ENCODE data around the gene OR1M1.

Gene OR1M1

GRCh38 chr19:9060564-9061340 is 26.1 kb upstream of the OR1M1 start:
- Histone ChIP-seq H3K27me3 (ENCODE audit: insufficient read depth, poor library complexity, severe bottlenecking) (no peaks in the 10 kb centered on the region), H3K27ac (replicated peaks) (no peak overlapping the region), H3K4me3 (replicated peaks; ENCODE audit: insufficient read depth, low read length) (no peak overlapping the region)
- TF ChIP-seq REST (IDR thresholded peaks at IDR 0.05; ENCODE audit: insufficient replicate concordance, low read depth) (no peak), POLR2AphosphoS5 (IDR thresholded peaks at IDR 0.05; ENCODE audit: low read depth) (no peak), GABPA (IDR thresholded peaks at IDR 0.05; ENCODE audit: low read depth) (no peak), SPI1 (IDR thresholded peaks at IDR 0.05; ENCODE audit: borderline replicate concordance, low read depth) (no peak)
- TF ChIP-seq, protein P1, sequence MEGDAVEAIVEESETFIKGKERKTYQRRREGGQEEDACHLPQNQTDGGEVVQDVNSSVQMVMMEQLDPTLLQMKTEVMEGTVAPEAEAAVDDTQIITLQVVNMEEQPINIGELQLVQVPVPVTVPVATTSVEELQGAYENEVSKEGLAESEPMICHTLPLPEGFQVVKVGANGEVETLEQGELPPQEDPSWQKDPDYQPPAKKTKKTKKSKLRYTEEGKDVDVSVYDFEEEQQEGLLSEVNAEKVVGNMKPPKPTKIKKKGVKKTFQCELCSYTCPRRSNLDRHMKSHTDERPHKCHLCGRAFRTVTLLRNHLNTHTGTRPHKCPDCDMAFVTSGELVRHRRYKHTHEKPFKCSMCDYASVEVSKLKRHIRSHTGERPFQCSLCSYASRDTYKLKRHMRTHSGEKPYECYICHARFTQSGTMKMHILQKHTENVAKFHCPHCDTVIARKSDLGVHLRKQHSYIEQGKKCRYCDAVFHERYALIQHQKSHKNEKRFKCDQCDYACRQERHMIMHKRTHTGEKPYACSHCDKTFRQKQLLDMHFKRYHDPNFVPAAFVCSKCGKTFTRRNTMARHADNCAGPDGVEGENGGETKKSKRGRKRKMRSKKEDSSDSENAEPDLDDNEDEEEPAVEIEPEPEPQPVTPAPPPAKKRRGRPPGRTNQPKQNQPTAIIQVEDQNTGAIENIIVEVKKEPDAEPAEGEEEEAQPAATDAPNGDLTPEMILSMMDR (IDR thresholded peaks at IDR 0.05; ENCODE audit: insufficient read depth, low read length): no peak
- no peak for DNase-seq (ENCODE audit: low read depth in 1 of 2, low spot score in 1 of 2)

- H3K27ac ChIP-seq (replicated peaks): no peak overlapping the region
Measured at GRCh38 chr19:9061879-9062278, 25.0 kb upstream of the OR1M1 start.

More at GRCh38 chr19:9061879-9062278, 25.0 kb upstream of the OR1M1 start:
- H3K27me3 ChIP-seq (ENCODE audit: insufficient read depth, poor library complexity, severe bottlenecking): no peaks in the 10 kb centered on the region
- no peak for TF ChIP-seq POLR2AphosphoS5 (IDR thresholded peaks at IDR 0.05; ENCODE audit: low read depth)
- no peak for TF ChIP-seq REST (IDR thresholded peaks at IDR 0.05; ENCODE audit: insufficient replicate concordance, low read depth)
- TF ChIP-seq SPI1 (IDR thresholded peaks at IDR 0.05; ENCODE audit: borderline replicate concordance, low read depth): no peak
- TF ChIP-seq, protein P1 (IDR thresholded peaks at IDR 0.05; ENCODE audit: insufficient read depth, low read length): no peak
- TF ChIP-seq GABPA (IDR thresholded peaks at IDR 0.05; ENCODE audit: low read depth): no peak
- no peak for DNase-seq (ENCODE audit: low read depth in 1 of 2, low spot score in 1 of 2)
- H3K4me3 ChIP-seq (replicated peaks; ENCODE audit: insufficient read depth, low read length): no peak overlapping the region

Data from HL-60 (cell line).